HepG2 (cell line): ENCODE results near the gene TENT4B. TPM values are rescaled to one million over a fixed set of nuclear protein-coding genes. Genes with fewer than 3 reads are reported as not detected.
A peak's percentile ranks its signal among the peaks of the same experiment; 100 is the strongest.

Experiments
- ATAC-seq: fragments of 200-7000 bp; cut with Tn5 transposase; 3 replicates; pipeline ENCODE4 v1.9.1; 2020; ENCODE audit warnings: mild to moderate bottlenecking, moderate library complexity
- BruUV-seq: library from RNA; stranded (reverse); fragments of 400-500 nt; replicated peaks from 2 replicates; lab custom pipeline; 2021; lab: Mats Ljungman, UMichigan
- CTCF ChIA-PET: fragments of 300-600 bp; formaldehyde crosslinking; extraction: SDS; loops from one replicate; lab custom pipeline; 2021; ENCODE audit warnings: low total read pairs, inconsistent platforms, low intra/inter-chr PET ratio; lab: Yijun Ruan, JAX
- POLR2A ChIA-PET: fragments of 350-600 bp; sonication (Branson Sonifier 250); formaldehyde crosslinking; loops from one replicate; lab custom pipeline; 2020; ENCODE audit warnings: antibody characterized with exemption, inconsistent platforms; lab: Yijun Ruan, JAX
- DNase-seq: peaks from one replicate; pipeline ENCODE4 v3.0.0-alpha.2; 2015; ENCODE audit warnings: low spot score
- FAIRE-seq: peaks from 3 replicates; lab custom pipeline; 2011; peaks lifted over from hg19 to GRCh38; lab: Jason Lieb, UNC
- H2AFZ ChIP-seq: one replicate; pipeline ENCODE4 v1.6.1; 2011; ENCODE audit warnings: low read length, inconsistent platforms
- H3K27ac ChIP-seq: fragments of 300-600 bp; 3 replicates; pipeline ENCODE4 v1.8.0; 2011; ENCODE audit warnings: mixed run types, mild to moderate bottlenecking, mixed read lengths, low read length, inconsistent platforms; ENCODE audit not compliant: insufficient read depth; ENCODE audit errors: extremely low read length
- H3K27me3 ChIP-seq, 2 experiments: fragments of 200-600 bp in 1 of 2; 2 replicates in 1 of 2; 3 replicates in 1 of 2; pipeline versions ENCODE4 v1.6.0 to v1.8.0; 2011; ENCODE audit warnings: low read length in 2 of 2, mild to moderate bottlenecking in 2 of 2, moderate library complexity in 2 of 2, inconsistent platforms in 1 of 2; ENCODE audit not compliant: insufficient read depth in 2 of 2, control insufficient read depth in 1 of 2
- H3K36me3 ChIP-seq, 2 experiments: fragments of 200-600 bp in 1 of 2; replicated peaks in 1 of 2; 2 replicates in 1 of 2; 3 replicates in 1 of 2; pipeline versions ENCODE4 v1.5.1 to v1.8.0; 2011; ENCODE audit warnings: low read length in 2 of 2, inconsistent platforms in 1 of 2; ENCODE audit not compliant: insufficient read depth in 2 of 2, control insufficient read depth in 1 of 2
- H3K4me1 ChIP-seq: 2 replicates; pipeline ENCODE4 v1.5.1; 2012; ENCODE audit warnings: low read length, inconsistent platforms; ENCODE audit not compliant: insufficient read depth
- H3K4me2 ChIP-seq: 2 replicates; pipeline ENCODE4 v1.6.0; 2011; ENCODE audit warnings: low read depth, low read length, inconsistent platforms
- H3K4me3 ChIP-seq, 3 experiments: fragments of 200-600 bp in 1 of 3; sonication (generic), shearing (Covaris generic) in 1 of 3; replicated peaks in 1 of 3; 2 replicates each; pipeline ENCODE4 v1.5.1; 2011 to 2016; ENCODE audit warnings: low read length in 3 of 3, inconsistent platforms in 2 of 3, low read depth in 2 of 3, mild to moderate bottlenecking in 2 of 3, control low read depth in 1 of 3, mixed read lengths in 1 of 3; ENCODE audit not compliant: insufficient read depth in 1 of 3
- H3K79me2 ChIP-seq: one replicate; pipeline ENCODE4 v1.6.1; 2011; ENCODE audit warnings: low read length, inconsistent platforms; ENCODE audit not compliant: insufficient read depth
- H3K9ac ChIP-seq: 2 replicates; pipeline ENCODE4 v1.6.0; 2011; ENCODE audit warnings: mild to moderate bottlenecking, low read depth, low read length, inconsistent platforms; ENCODE audit not compliant: insufficient read depth
- H3K9me3 ChIP-seq: 2 replicates; pipeline ENCODE4 v1.5.1; 2012; ENCODE audit warnings: mild to moderate bottlenecking, low read length
- H4K20me1 ChIP-seq: 2 replicates; pipeline ENCODE4 v1.6.0; 2011; ENCODE audit warnings: inconsistent platforms, mild to moderate bottlenecking, low read length, moderate library complexity; ENCODE audit not compliant: insufficient read depth
- USF2 ChIP-seq, 2 experiments: sonication (generic) in 1 of 2; formaldehyde crosslinking in 1 of 2; IDR thresholded peaks; 2 replicates each; pipeline versions ENCODE4 v1.5.1 to v1.6.1; 2011 to 2020; ENCODE audit warnings: borderline replicate concordance in 1 of 2, low read depth in 1 of 2, low read length in 1 of 2, mild to moderate bottlenecking in 1 of 2, missing genetic modification reagents in 1 of 2, moderate library complexity in 1 of 2
- ZC3H13 ChIP-seq: sonication (generic); formaldehyde crosslinking; IDR thresholded peaks from 2 replicates; pipeline ENCODE4 v1.8.1; 2023; ENCODE audit warnings: mild to moderate bottlenecking, missing genetic modification reagents, moderate library complexity
- WGBS: methylation state at CpG from one replicate; pipeline ENCODE4 v1.1.6; 2017; ENCODE audit warnings: low lambda C conversion rate; 5-methylcytosine and 5-hydroxymethylcytosine counted together
- in situ Hi-C: cut with HindIII; loops from 2 replicates; pipeline ENCODE4 v1.10.0; 2017; ENCODE audit warnings: low pct_unique_long_range_greater_than_20kb; ENCODE audit not compliant: extremely low pct_ligation_motif_present
- intact Hi-C: fragments of 100-400 bp; cut with micrococcal nuclease; formaldehyde crosslinking; loops from one replicate; pipeline ENCODE4 v1.10.0; 2022; ENCODE audit not compliant: unreplicated experiment
- polyA plus RNA-seq, 8 experiments: library from polyadenylated mRNA; depleted of rRNA in 3 of 8; stranded (reverse) in 7 of 8; unstranded in 1 of 8; fragments of >200 nt; fragmentation: Illumina TruSeq in 4 of 8; extraction: Trizol in 4 of 8; gene quantifications; 2 replicates each; pipeline versions ENCODE4 v1.2.1 to v1.2.3, GENCODE V29; 2011 to 2016; ENCODE audit warnings: low read depth in 4 of 8, missing spikeins in 1 of 8, mixed read lengths in 1 of 8; ENCODE audit not compliant: insufficient read depth in 1 of 8
- total RNA-seq, 5 experiments: library from RNA; depleted of rRNA; stranded (reverse); fragments of >200 nt; fragmentation: Illumina TruSeq; extraction: Trizol; gene quantifications; 2 replicates each; pipeline ENCODE4 v1.2.3, GENCODE V29; 2016; ENCODE audit warnings: low read depth in 1 of 5

TENT4B gene
- total and polyA plus RNA-seq, 2 of the 13 experiments (the other 11 are each of a cell fraction or from before 2014, with no cell fraction given), result 15.0 to 32.8 TPM

GRCh38 chr16:50269061-50269705, 116.1 kb downstream of the TENT4B start:
- no peak overlapping the region for H3K4me2 ChIP-seq
- no peaks in the 10 kb centered on the region for H3K36me3 ChIP-seq
- no peak overlapping the region for H3K27ac ChIP-seq
- no peak for FAIRE-seq
- H3K4me1 ChIP-seq, result peaks cover 49% of the 10 kb centered on the region
- intact Hi-C loops (no loop called here), in situ Hi-C loops (loop anchor here (5.0 to 10.0 kb wide), 2 partner anchors 33 to 396 kb away; no protein-coding TSS in a partner anchor)
- BruUV-seq, result no TSS peak
- peaks cover 0 to 16% of the 10 kb centered on the region in 2 experiments; a peak in 3 of 5 replicates for H3K27me3 ChIP-seq
- no peaks in the 10 kb centered on the region for H3K9me3 ChIP-seq
- no peak overlapping the region for H2AFZ ChIP-seq
- no peak for ATAC-seq
- no peak for DNase-seq
- no peaks in the 10 kb centered on the region for H3K79me2 ChIP-seq
- 69% methylated on average over 13 of the region's 13 CpGs for WGBS
- POLR2A ChIA-PET, result no interaction called here
- H4K20me1 ChIP-seq, result no peaks in the 10 kb centered on the region
- TF ChIP-seq USF2 (IDR thresholded peaks at IDR 0.05; ENCODE audit: low read depth, low read length), result no peak
- TF ChIP-seq USF2 (CRISPR knock-in tag; IDR thresholded peaks at IDR 0.05; ENCODE audit: borderline replicate concordance), result no peak
- 0 out of 2 replicates have a peak, but pooled peaks have one; percentile 5 for TF ChIP-seq ZC3H13 (CRISPR knock-in tag)
- CTCF ChIA-PET, result no interaction called here
- no peak overlapping the region for H3K9ac ChIP-seq
- H3K4me3 ChIP-seq, result no peak overlapping the region
